Left lung (tissue), 10 donors: ENCODE measurements around the gene SP8. TPM values are rescaled to one million over a fixed set of nuclear protein-coding genes. Genes with fewer than 3 reads are reported as not detected.

Experiments used
- ATAC-seq: fragments of 200-7000 bp; cut with Tn5 transposase; one replicate; pipeline ENCODE4 v1.9.1; 2020; ENCODE audit warnings: moderate library complexity
- DNase-seq, 4 donors: peaks; one replicate each; pipeline ENCODE4 v3.0.0-alpha.2; 2013 to 2020
- H3K27ac ChIP-seq, 2 donors: fragments of 200-600 bp; sonication (generic) in 1 of 2; one replicate each; pipeline versions ENCODE4 v1.5.0 to v1.8.0; 2020 to 2021
- H3K27me3 ChIP-seq, 2 donors: fragments of 200-600 bp; sonication (generic) in 1 of 2; one replicate each; pipeline versions ENCODE4 v1.5.0 to v1.8.0; 2020 to 2021
- H3K36me3 ChIP-seq, 2 donors: fragments of 200-600 bp; sonication (generic) in 1 of 2; one replicate each; pipeline versions ENCODE4 v1.5.0 to v1.8.0; 2020 to 2021
- H3K4me1 ChIP-seq, 2 donors: fragments of 200-600 bp; one replicate each; pipeline ENCODE4 v1.8.0; 2021
- H3K4me3 ChIP-seq, 2 donors: fragments of 200-600 bp; sonication (generic) in 1 of 2; one replicate each; pipeline versions ENCODE4 v1.5.0 to v1.8.0; 2020 to 2021; ENCODE audit warnings: mild to moderate bottlenecking in 1 of 2
- H3K9me3 ChIP-seq, 2 donors: fragments of 200-600 bp; sonication (generic) in 1 of 2; one replicate each; pipeline versions ENCODE4 v1.5.0 to v1.8.0; 2020 to 2021
- intact Hi-C, 2 donors: fragments of 100-400 bp; cut with DNase I; formaldehyde crosslinking; loops; one replicate each; pipeline versions ENCODE4 v1.11.2 to v1.14.2; 2022
- polyA plus RNA-seq, 6 donors: library from polyadenylated mRNA; unstranded; fragments of 120-200 nt; gene quantifications; one replicate each; pipeline ENCODE4 v1.2.1, GENCODE V29; 2013; ENCODE audit not compliant: insufficient read length in 6 of 6
- total RNA-seq, 2 donors: library from RNA; stranded (reverse); fragmentation: NEBNext Ultra II Directional; extraction: Animal tissue kit (Norgen Biotek cat#: 25700); gene quantifications; one replicate each; pipeline ENCODE4 v1.2.1, GENCODE V29; 2021
- TF ChIP-seq, protein P1 (sequence below), 2 donors: fragments of 200-600 bp; sonication (generic) in 1 of 2; IDR thresholded peaks; one replicate each; pipeline versions ENCODE4 v1.5.0 to v1.8.0; 2021; ENCODE audit warnings: antibody characterized with exemption in 2 of 2
- donor health status: DM: no; HTN: yes; CAD: no.
- donor health status: DM: no; HTN: no; CAD: no.

Gene SP8
- total and polyA plus RNA-seq, 8 donors, result not detected

DNA sequence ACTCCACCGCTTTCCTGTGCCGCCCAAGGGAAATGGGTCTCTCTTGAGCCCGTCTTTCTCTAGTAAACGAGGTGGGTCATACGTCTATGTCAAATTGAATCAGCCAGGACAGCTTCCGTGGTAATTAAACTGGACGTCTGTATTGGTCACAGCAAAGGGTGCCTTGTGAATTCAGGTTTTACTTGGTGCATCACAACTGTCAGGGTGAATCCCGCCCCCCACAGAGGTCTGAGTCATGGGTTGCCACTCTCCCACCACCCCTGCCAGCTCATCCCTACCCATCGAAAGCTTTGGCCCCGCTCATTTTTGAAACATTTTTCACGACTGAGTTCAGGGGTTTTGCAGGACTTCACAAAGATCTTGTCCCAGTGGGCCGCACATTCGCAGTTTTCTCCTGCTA is 8.0 kb upstream of the SP8 start:
- intact Hi-C loops, result no loop called here
- H3K27me3 ChIP-seq, result peaks cover 98 to 99% of the 10 kb centered on the region in 2 donors
- no peak overlapping the region for H3K27ac ChIP-seq
- DNase-seq, result no peak
- ATAC-seq, result no peak
- peaks cover 7 to 16% of the 10 kb centered on the region in 2 donors for H3K4me1 ChIP-seq
- no peaks in the 10 kb centered on the region for H3K9me3 ChIP-seq
- TF ChIP-seq, protein P1, sequence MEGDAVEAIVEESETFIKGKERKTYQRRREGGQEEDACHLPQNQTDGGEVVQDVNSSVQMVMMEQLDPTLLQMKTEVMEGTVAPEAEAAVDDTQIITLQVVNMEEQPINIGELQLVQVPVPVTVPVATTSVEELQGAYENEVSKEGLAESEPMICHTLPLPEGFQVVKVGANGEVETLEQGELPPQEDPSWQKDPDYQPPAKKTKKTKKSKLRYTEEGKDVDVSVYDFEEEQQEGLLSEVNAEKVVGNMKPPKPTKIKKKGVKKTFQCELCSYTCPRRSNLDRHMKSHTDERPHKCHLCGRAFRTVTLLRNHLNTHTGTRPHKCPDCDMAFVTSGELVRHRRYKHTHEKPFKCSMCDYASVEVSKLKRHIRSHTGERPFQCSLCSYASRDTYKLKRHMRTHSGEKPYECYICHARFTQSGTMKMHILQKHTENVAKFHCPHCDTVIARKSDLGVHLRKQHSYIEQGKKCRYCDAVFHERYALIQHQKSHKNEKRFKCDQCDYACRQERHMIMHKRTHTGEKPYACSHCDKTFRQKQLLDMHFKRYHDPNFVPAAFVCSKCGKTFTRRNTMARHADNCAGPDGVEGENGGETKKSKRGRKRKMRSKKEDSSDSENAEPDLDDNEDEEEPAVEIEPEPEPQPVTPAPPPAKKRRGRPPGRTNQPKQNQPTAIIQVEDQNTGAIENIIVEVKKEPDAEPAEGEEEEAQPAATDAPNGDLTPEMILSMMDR (IDR thresholded peaks at IDR 0.05), result no peak
- H3K4me3 ChIP-seq, result no peak overlapping the region
- no peaks in the 10 kb centered on the region for H3K36me3 ChIP-seq

DNA sequence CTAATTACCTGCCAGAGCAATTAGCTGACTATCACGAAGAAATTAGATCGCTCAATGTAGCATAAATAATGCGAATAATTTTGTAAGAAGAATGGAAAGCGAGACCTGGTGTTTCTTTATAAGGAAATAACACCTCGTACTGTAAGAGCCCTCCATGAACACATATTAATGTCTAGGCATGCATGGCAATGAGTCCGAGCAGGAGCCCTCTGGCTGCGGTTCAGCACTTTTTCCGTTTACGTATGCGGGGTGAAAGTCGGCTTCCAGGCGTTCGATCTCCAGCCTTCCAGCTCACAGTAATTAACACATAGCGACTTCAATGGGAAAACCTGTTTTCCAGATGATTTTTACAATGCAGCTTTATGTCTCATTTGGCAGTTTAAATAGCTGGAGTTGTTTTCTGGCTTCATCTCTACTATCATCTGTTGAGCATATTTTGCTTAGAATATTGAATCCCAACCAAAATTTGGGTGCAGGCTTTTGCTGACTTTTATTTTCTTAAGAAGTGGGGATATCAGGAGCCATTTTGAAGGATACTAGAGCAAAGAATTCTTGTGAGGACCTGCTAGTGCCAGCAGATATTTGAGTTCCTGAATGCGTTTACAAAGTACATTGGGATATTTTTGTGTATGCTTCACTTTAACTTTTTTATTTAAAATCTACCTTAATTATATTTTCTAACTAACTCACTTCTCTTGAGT is 7.2 kb upstream of the SP8 start:
- Histone ChIP-seq H3K27ac (no peak overlapping the region), H3K4me3 (no peak overlapping the region), H3K9me3 (no peaks in the 10 kb centered on the region), H3K36me3 (no peaks in the 10 kb centered on the region), H3K27me3 (peaks cover 98 to 99% of the 10 kb centered on the region in 2 donors), H3K4me1 (peaks cover 4 to 15% of the 10 kb centered on the region in 2 donors)
- TF ChIP-seq, protein P1 (IDR thresholded peaks at IDR 0.05), result no peak
- DNase-seq (no peak), ATAC-seq (no peak)
- intact Hi-C loops, result no loop called here

DNA sequence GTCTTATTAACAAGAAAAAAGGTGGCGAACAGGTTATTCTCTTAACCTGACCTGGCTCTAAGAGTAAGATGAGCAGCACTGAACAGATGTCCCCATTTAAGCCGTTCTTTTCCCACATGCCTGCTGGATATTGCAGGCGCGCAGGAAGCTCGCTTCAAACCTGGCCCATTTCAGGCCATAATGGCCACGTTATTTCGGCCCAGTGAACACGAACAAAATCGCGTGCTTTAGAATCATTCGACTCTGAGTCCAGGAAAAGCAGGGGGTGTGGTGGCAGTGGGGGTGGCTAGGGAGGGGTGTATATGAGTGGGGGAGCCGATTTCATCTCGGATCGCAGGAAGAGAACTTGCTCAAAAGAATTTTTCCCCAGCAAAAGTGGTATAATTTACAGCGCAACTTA is 6.6 kb upstream of the SP8 start:
- Histone ChIP-seq H3K4me3 (no peak overlapping the region), H3K9me3 (no peaks in the 10 kb centered on the region), H3K27ac (no peak overlapping the region), H3K4me1 (peaks cover 0 to 9% of the 10 kb centered on the region in 2 donors), H3K27me3 (peaks cover 98 to 99% of the 10 kb centered on the region in 2 donors), H3K36me3 (no peaks in the 10 kb centered on the region)
- ATAC-seq (no peak), DNase-seq (no peak)
- TF ChIP-seq, protein P1 (IDR thresholded peaks at IDR 0.05), result no peak
- intact Hi-C loops, result no loop called here

DNA sequence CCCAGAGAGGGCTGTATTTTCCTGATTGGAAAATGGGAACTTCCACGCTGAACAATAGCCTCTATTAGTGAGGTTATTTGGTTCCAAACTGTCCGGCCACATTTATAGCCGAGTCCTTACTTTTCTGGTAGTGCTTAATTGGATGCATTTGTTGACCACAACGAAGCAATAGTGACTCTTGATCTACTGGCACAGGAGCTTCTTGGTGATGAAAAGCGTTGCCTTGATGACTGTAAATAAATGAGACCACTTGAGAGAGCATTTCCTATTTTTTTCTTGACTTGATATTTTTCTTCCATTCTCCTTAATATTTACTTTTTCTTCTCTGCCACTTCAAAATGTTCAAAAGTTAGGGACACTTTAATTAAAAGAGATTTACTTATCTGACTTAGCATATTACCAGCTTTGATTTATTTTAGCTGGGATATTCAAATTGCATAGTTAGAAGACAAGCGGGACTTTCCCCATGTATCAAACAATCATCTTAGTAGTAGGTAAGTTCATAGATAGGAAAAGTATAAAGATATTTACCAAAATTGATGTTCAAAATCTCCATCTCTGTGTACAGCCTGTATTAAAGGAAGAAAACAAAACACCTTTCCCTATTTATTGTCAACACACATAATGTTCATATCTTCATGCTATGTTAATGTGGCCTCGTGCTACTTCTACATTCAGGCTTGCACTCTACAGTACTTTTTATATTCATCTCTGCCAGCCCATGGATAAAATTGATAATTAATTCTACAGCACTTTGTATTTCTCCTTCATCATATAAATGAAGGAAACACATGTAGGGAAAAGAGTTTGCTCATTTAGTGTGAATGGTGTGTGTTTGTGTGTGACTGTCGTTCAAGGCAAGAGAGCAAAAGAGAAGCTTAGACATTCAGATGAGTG is 5.1 kb upstream of the SP8 start:
- TF ChIP-seq, protein P1 (IDR thresholded peaks at IDR 0.05), result no peak
- no peak for DNase-seq
- H3K9me3 ChIP-seq, result no peaks in the 10 kb centered on the region
- H3K4me1 ChIP-seq, result peaks cover 0 to 1% of the 10 kb centered on the region in 2 donors
- H3K4me3 ChIP-seq, result no peak overlapping the region
- no peak for ATAC-seq
- peaks cover 100% of the 10 kb centered on the region in 2 donors for H3K27me3 ChIP-seq
- intact Hi-C loops, result no loop called here
- H3K27ac ChIP-seq, result no peak overlapping the region
- H3K36me3 ChIP-seq, result no peaks in the 10 kb centered on the region

DNA sequence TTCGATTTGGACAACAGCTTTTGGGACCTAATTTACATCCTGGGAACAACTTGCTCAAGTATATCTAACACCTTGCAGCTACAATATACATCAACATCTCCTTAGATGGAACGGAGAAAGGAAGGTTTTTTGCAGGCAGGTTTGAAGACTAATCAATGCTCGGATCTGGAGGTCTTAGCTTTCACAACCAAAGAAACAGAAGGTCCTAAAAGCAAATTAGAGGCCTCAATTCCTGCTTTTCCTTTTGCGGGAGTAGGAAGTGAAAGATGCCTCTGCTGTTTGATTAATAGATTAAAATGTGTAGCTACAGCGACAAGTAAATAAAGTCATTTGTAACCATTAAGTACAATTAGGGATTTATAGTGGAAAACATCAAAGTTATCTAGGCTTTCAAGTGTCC is 3.7 kb upstream of the SP8 start:
- TF ChIP-seq, protein P1 (IDR thresholded peaks at IDR 0.05), result no peak
- Histone ChIP-seq H3K27me3 (peaks cover 100% of the 10 kb centered on the region in 2 donors), H3K36me3 (no peaks in the 10 kb centered on the region), H3K4me1 (peaks cover 0 to 15% of the 10 kb centered on the region in 2 donors), H3K9me3 (no peaks in the 10 kb centered on the region), H3K4me3 (no peak overlapping the region), H3K27ac (no peak overlapping the region)
- ATAC-seq, result no peak
- DNase-seq, result no peak
- intact Hi-C loops, result no loop called here
